TTC549 (cell line): ENCODE measurements around the gene CPN1.

Experiments used
- FAIRE-seq: peaks from 2 replicates; lab custom pipeline; 2012; peaks lifted over from hg19 to GRCh38; lab: Jason Lieb, UNC

CPN1 gene

DNA sequence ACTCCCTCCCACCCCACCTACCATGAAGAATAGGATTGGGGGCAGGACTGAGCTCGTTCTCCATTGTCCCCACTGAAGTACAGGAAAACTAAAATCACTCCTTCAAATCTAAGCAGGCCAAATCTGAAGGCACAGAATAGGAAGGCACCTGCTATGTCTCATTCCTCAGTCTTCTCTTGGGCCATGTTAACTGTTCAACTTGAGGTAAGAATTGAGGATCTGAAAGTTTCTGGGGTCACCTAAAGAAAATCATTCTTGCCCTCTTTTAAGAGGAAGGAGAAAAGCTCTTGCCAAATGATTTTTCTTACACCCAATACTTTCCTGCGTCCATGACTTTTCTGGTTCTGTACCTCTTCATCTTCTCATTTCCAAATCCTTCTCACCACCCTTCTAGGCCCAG lies 4.9 kb downstream of the CPN1 start:
- FAIRE-seq: no peak

- no peak for FAIRE-seq
Observed at GRCh38 chr10:100075426-100076220, 6.0 kb downstream of the CPN1 start.

- no peak for FAIRE-seq
Observed at GRCh38 chr10:100072514-100072913, 9.2 kb downstream of the CPN1 start.

DNA sequence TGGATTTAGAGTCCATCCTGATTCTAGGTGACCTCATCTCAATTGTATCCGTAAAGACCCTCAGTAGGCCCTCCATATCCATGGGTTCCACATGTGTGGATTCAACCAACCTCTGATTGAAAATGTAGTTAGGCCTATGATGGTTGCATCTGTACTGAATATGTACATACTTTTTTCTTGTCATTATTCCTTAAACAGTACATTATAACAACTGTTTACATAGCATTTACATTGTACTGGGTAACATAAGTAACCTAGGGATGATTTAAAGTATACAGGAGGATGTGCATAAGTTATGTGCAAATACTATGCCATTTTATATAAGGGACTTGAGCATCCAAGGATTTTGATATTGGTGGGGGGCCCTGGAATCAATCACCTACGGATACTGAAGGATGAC lies 10.1 kb downstream of the CPN1 start:
- FAIRE-seq: no peak

DNA sequence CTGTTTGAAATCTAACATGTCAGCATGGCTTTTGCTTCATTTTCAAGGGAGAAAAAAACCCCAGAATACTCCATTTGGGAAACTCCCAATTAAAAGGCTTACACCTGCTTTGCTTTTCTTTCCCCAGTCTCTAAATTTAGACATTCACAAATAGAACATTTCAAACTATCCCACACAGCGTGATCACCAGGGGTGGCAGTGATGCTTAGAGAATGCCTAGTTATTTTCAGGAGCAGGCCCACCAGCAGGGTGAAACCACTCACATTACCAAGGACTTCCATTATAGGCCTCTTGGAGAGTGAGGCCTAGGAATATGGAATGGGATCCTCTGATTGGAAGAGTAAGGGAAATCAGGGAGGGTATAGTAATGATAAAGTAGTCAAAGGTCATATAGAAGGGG lies 14.2 kb downstream of the CPN1 start:
- FAIRE-seq: no peak

- FAIRE-seq: no peak
Observed at GRCh38 chr10:100065084-100065660, 16.5 kb downstream of the CPN1 start.

- FAIRE-seq: no peak
Observed at GRCh38 chr10:100061401-100061800, 20.3 kb downstream of the CPN1 start.

DNA sequence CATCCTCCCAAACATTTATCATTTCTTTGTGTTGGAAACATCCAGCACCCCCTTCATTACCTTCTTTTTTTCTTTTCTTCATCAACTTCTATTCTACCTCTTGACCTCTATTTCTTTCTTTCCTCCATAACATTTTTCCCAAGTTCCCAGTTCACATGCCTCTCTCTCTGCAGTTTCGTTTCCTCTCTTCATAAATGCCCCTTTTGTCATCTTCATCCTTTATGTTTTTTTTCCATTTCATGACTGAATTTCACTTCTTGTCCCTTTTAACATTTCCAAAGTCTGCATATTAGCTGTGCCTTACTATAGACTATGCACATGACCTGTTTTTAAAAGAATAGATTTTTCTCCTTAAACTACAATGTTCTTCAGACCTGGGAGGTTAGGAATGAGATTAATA lies 23.7 kb downstream of the CPN1 start:
- FAIRE-seq: no peak

DNA sequence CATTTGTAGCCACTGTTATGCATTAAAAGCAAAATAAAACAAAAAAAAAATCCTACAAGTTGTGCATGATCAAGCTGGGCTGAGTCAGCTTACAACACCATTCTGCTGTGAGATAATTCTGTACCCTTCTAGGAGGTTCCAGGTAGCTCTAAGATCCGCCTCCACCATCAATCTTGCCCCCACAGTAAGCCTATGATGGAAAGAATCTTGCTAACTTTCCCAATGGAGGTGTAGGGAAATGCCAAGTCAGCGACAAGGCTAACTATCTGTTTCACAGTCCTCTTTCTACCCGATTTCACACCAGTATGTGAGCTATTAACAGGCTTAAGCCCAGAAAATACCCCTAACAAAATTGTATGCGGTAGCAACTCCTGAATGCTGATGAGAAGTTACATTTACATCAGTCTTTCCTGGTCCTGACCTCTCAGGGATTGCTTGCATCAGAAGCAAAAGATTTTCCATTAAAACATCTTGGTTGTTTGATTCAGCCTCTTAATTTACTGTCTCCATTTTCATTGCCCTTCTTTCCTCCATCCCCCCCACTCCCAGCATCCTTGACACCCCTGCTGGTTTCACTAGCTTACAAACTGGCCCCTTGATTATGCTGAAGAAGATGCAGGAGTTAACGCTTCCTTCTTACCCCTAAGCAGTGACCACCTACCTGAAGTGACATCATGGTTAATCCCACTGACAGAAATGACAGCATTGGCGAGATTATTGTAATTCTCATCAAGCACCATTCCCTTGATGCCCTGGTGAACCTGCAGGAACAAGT lies 27.8 kb downstream of the CPN1 start:
- no peak for FAIRE-seq

DNA sequence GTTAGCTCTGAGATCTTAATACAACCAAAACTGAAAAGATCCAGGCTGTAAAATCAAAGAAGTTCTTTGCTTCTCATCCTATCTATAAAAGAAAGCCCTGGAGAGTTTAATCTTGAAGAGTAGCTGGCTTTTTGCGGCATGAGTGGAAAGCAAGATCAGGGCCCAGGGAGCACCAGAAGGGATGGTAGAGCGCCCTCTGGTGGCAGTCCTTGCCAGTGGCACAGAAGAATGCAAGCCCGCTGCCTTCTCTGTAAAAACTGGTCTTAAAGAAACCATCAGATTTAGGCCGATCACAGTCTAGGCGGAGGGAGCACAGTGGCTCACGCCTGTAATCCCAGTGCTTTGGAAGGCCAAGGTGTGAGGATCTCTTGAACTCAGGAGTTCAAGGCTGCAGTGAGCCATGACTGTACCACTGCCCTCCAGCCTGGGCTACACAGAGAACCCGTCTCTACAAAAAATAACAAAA lies 35.6 kb downstream of the CPN1 start:
- FAIRE-seq: peak; percentile 53

- no peak for FAIRE-seq
Observed at GRCh38 chr10:100045592-100045991, 36.1 kb downstream of the CPN1 start.

DNA sequence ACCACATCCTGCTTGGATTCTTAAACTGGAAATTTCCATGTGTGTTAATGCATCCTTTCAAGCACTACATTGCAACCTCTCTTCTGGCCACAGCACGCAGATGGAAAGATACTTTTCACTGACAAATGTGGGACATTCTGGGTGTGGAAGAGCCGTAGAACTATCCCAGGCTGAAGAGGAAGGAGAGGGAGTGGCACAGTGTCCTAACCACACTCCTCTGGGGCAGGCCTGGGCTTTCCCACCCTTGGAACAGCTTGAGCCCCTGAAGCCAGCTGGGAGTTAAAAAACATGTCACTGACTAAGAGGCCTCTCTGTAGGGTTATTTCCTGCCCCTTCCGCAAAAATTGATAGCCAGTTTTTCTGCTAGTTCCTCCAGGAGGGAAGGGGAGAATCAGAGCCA lies 37.9 kb downstream of the CPN1 start:
- FAIRE-seq: no peak

DNA sequence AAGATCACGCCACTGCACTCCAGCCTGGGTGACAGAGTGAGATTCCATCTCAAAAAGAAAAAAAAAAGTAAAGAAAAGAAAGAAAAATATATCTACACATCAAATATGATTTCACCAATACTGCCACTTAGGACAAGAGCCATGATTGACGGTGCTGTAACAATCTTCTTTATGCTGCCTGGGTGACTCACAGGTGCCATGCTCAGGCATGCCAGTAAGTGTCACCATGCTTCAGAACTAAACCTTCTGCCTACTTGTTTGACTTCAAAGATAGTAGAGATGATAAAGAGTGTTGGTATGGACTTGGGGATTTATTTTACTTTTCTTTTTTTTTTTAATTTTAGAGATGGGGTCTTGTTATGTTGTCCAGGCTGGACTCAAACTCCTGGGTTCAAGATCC lies 38.3 kb downstream of the CPN1 start:
- FAIRE-seq: no peak

- no peak for FAIRE-seq
Observed at GRCh38 chr10:100041306-100042002, 40.2 kb downstream of the CPN1 start.

DNA sequence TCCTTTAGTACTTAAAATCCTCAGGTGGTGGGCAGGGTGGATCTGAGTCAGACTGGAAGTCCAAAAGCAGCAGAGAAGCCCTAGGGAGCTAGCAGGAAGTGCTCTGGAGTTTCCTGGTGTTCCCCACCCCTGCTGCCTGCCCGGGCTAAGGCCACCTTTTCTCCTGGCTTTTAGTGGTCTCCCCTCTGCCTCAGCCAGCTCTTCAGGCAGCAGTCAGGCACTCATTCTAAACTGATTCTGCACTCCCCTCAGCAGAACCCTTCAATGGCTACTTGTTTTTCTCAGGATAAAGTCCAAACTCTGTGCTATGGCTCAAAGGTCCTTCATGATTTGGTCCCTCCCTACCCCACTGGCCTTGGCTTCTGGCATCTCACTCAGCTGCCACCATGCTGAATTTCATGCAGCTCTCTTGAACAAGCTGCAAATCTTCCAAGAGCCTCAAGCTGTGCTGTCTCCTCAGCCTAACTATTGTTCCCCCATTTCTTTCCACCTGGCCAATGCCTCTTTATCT lies 43.1 kb downstream of the CPN1 start:
- FAIRE-seq: no peak

- no peak for FAIRE-seq
Observed at GRCh38 chr10:100037758-100038315, 43.8 kb downstream of the CPN1 start.

GRCh38 chr10:100036850-100037249 lies 44.8 kb downstream of the CPN1 start:
- FAIRE-seq: no peak

GRCh38 chr10:100033766-100034418 lies 47.8 kb downstream of the CPN1 start:
- no peak for FAIRE-seq

DNA sequence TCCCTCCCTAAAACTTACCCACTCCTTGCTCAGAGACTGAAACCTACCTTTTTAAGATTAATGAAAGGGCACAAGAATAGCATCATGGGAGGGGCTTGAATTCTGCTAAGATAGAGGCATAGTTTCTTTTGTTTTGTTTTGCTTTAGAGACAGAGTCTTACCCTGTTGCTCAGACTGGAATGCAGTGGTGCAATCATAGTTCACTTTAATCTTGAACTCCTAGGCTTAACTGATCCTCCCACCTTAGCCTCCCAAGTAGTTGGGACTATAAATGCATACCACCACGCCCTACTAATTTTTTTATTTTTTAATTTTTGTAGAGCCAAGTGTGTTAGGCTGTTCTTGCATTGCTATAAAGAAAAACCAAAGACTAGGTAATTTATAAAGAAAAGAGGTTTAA lies 54.3 kb downstream of the CPN1 start:
- FAIRE-seq: no peak

- FAIRE-seq: no peak
Observed at GRCh38 chr10:100025576-100025975, 56.1 kb downstream of the CPN1 start.

GRCh38 chr10:100024748-100025147 lies 56.9 kb downstream of the CPN1 start:
- no peak for FAIRE-seq

GRCh38 chr10:100022403-100022802 lies 59.3 kb downstream of the CPN1 start:
- no peak for FAIRE-seq
